Measurements from ENCODE around the gene SNCG.
"Not testable (repeated sequence)": the region's sequence is repeated elsewhere in the genome, so short reads cannot be mapped to it uniquely, and the experiment has no call there.

SNCG gene

DNA sequence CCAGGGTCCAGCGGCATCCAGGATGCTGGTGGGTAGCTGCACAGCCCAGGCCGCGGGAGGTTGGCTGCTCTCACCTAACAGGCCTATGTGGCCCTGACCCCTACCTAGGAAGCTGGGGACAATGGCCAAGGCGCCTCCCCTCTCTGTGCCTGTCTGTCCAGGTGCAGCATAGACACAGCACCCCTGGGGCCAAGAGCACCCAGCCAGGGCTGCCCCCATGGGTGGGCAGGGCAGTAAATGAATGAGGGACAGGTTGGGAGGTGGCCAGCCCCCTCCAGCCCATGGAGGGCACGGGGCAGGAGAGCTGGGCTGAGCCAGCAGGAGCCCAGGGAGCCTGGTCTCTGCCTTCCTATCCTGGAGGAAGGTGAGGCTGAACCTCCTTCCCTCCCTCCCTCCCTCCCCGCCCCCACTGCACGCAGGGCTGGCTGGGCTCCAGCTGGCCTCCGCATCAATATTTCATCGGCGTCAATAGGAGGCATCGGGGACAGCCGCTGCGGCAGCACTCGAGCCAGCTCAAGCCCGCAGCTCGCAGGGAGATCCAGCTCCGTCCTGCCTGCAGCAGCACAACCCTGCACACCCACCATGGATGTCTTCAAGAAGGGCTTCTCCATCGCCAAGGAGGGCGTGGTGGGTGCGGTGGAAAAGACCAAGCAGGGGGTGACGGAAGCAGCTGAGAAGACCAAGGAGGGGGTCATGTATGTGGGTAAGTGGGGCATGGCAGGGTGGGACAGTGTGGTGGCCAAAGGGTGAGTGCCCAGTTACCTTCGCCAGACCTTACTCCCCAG is at the start of gene SNCG:
Gene SNCG, plus strand, starts transcription at position 484 of the 785 bp plus-strand sequence. Its CDS starts 99 bp downstream, at position 583.
- DNase-seq, result no peak

DNA sequence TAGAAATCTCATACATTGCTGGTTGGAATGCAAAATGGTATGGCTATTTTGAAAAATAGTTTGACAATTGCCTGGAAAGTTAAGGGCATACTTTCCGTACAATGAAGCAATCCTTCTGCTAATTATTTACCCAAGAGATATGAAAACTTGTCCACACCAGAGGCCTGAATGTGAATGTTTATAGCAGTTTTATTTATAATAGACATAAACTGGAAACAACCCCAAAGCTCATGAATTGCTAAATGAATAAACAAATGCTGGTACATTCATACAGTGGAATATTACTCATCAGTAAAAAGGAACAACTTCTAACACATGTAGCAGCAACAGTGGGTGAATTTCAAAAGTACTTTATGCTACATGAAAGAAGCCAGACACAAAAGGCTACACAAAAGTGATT is 43.7 kb upstream of the SNCG start:
- DNase-seq, result no peak

DNA sequence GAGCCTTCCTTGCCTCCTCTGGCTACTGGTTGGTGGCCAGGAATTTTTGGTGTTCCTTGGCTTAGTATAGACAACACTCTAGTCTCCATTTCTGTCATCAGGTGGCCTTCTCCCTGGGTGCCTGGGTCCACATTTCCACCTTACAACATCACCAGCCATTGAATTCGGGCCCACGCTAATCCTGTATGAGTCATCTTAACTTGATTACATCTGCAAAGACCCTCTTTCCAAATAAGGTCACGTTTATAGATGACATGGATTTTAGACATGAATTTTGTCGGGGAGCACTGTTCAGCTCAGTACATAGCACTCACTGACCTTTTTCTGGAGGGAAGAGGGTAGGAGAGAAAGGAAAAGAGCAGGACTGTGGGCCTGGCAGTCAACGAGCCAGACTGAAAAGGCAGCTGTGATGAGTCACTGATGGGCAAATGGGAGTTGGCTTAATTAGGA is 40.4 kb upstream of the SNCG start:
- no peak for DNase-seq

DNA sequence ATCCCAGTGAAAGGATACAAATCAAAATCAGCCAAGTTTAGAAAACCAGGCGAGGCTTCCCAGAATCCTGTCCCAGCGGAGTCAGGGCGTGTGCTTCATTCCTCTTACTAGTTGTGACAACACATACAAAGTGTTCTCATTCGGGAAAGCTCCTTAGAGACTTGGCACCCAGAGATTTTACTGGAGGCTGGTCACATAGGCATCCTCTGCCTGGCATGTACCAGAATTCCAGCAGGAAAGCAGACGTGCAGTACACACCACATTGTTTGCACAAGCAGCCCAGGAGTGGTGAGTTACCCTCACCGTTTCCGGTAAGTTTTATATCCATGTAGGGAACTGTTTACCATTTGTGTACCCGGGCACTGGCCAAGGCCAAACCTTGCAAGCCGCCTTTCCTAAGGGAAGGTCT is 35.8 kb upstream of the SNCG start:
- DNase-seq, result no peak

DNA sequence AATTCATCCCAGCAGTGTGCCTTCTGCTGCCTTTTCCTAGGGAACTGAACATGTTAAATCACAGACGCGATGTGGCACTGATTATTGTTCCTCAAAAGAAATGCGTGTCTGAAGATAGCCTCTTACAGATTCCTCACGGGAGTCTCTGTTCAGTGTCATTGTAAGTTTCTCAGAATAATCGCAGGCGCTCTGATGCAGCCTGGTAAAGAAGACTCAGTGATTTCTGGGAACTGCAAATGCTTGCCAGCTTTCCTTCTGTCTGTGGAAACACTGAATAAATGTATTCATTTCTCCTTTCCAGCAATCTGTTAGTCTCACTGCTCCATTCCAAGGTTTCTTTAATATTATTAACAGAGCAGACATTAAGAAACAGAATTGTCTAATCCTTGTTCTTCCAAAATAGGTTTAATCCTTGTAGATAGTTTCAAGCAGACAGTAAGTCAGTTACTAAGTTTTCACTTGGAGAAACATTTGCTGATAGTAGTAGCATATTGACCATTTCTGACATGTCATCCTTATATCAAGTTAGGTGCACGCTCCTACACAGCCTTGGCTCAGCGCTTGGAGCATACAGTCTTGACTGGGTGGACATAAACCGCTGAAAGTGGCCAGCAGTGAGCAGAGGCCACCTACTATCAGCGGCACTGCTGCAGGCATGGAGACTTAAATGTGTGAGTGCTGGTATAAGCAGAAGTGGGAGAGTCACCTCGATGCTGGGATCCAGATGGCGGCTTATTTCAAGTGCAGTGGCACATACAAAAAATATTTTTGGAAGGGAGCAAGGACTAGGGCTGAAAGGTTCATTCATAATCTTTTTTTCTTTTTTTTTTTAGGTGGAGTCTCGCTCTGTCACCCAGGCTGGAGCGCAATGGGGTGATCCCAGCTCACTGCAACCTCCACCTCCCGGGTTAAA is 28.7 kb upstream of the SNCG start:
- DNase-seq, result no peak

DNA sequence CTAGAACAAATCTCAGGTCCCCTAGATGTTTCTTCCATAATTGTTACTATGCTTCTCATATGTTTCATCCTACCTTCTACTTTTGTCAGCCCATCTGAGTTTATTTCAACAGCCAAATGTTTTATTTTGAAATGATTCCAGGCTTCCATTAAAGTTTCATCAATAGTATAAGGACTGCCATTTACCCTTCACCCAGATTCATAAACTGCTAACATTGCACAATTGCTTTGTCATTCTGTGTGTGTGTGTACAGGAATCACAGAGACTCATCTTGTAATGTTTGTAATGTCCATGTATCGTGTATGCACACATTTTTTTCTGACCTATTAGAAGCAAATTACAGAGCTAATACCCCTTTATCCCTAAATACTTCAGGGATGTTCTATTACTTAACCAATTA is 26.5 kb upstream of the SNCG start:
- no peak for DNase-seq

DNA sequence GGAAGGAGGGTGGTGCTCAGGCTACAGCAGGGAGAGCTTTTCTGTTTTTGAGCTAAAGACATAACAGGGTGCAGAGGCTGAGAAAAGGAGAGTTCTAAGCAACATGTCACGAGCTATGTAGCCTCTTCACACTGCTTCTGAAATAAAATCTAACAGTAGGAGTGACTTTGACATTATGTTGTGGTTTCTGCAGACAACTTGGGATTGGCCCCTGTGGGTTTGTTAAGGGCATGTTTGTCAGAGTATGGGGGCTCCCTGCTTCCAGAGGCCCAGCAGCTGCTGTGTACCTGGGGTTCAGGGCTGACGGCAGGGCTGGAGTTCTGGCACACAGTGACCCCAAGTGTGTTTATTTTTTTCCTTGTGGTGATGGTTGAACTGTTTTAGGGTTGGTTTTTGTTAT is 25.7 kb upstream of the SNCG start:
- DNase-seq, result no peak

DNA sequence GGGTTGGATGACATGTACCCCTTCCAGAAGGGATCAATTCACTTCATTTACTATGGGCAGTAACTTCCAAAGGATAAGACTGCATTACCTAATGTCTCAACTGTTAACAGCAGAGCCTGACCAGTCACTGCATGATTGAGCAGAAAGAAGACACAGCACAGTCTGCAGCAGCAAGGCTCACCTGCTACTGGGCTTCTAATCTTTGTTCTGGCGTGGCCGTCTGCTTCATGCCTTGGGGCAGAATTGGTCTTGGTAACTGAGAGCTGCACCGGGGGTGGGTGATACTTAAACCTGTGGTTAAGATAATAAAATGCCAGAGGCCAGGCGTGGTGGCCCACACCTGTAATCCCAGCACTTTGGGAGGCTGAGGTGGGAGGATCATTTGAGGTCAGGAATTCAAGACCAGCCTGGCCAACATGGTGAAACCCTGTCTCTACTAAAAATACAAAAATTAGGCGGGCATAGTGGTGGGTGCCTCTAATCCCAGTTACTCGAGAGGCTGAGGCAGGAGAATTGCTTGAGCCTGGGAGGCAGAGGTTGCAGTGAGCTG is 24.2 kb upstream of the SNCG start:
- not testable (repeated sequence) for DNase-seq

DNA sequence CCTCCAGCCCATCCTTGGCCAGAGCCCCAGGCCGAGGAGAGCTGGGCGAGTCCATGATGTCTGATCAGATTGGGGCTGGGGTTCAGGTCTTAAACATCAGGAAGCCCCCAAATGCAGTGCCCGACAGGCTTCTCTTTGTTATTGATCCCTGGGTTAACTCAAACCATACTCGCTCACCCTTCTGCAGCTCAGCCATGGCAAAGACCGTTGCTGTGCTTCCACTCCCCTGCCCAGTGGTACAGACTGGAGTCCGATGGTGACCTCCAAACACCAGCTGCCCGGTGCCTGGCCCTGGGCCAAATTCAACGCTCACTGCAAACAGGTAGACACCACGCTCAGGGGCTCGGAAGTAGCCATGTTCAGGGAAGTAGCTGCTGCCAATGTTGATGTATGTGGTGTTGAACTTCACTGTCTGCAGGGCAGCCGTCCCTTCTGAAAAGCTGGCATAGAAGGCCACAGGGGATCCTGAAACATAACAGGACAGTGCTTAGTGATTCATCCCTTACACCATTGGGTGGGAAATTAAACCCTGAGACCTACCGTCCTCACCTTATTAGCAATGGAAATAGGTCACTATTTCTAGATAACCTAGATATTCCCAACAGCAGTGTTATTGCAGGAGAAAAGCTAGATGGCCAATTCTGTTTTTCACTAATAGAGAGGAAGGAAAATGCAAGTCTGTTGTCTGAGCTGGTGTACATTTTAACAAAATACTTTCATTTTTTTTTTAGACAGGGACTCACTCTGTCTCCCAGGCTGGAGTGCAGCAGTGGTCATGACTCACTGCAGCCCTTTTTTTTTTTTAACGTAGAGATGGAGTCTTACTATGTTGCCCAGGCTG is 21.5 kb upstream of the SNCG start:
- DNase-seq, result no peak

DNA sequence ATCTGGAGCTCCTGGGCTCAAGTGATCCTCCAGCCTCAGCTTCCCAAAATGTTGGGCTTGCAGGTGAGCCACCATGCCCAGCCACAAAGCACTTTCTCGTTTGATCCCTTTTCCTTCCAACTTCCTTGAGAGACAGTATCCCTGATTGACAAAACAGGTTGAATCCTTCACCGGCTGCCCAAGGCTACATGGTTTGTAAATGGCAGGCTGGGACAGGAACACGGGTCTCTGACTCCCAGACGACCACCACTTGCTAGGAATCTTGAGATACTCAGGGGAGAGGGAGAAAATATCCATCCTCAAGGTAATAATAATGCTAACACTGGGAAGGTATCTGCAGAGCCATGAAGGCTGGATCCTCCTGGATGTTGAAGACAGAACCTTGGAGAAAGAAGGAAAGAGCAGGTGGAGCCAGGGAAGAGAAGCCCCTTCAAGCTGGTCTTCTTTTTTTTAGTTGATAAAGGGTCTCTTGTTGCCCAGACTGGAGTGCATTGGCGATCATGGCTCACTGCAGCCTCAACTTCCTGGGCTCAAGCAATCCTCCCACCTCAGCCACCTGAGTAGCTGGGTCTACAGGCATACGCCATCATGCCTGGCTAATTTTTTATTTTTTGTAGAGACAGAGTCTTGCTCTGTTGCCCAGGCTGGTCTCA is 20.8 kb upstream of the SNCG start:
- no peak for DNase-seq

DNA sequence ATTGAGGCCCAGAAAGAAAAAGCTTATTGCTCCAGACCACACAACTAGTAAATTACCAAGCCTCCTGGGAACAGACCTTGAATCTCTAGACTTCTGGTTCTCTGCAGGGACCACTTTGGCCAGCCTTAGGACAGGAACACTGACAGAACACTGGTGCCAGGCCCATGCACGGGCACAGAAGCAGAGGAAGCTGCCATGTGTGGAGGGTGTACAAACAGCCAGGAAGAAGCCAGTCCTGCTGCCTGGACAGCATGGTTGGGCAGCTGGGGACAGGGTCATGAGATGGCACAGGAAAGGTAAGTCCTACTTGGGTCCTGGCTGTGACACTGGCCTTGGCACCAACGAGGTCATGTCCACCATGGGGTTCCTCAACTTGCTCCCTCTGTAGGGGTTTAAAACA is 20.1 kb upstream of the SNCG start:
- DNase-seq, result no peak

DNA sequence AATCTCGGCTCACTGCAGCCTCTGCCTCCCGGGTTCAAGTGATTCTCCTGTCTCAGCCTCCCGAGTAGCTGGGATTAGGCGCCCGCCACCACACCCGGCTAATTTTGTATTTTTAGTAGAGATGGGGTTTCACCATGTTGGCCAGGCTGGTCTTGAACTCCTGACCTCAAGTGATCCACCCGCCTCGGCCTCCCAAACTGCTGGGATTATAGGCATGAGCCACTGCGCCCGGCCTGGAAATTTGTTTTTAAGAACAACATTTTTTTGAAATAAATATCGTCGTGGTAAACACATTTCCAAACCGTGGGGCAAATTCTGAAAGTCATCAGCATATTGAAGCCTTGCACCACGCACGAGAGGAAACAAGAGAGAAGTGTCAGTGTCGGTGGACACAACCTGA is 18.3 kb upstream of the SNCG start:
- DNase-seq, result not testable (repeated sequence)

DNA sequence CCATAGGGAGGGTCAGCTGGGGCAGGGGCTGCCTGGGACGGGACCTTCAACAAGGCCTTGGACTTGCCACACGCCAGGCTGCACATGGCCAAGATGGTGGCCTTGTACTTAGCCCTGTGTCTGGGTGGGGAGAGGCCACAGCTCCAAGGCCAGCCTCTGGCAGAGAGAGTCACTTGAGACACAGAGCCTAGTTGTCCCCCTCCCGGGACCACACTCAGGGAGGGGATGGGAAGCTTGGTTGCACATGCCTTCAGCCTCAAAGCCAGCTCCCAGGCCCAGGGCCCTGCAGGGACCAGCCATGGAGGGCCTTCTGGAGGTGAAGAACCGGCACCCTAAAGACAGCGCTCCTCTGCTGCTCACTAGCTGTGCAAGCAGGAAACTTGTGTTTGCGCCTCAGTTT is 17.7 kb upstream of the SNCG start:
- DNase-seq, result no peak

DNA sequence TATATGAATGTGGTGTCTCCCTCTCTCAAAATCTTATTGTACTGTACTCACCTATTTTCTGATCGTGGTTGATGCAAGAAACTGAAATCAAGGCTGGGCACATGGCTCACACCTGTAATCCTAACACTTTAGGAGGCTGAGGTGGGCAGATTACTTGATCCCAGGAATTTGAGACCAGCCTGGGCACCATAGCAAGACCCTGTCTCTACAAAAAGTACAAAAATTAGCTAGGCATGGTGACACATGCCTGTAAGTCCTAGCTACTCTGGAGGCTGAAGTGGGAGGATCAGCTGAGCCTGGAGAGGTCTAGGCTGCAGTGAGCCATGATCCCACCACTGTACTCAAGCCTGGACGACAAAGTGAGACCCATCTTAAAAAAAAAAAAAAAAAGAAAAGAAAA is 17.0 kb upstream of the SNCG start:
- DNase-seq, result no peak

DNA sequence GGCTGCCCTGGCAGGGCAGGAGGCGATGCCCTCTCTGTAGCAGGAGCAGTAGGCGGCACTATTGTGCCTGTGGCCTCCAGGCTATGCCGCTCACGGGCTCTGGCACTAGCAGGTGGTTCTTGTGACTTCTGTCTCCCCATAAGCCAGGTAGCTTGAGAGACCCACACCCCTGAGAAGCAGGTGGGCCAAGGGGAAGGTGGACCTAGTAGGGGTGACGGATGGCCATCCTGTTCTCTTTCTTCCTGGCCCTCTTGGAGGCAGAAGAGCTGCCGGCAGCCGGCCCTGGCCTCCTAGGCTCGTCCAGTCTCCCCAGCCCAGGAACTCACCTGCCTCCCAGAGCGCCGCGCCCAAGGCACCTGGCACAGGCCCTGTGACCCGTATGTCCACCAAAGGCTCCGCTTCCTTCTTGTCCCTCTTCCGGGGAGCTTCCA is 16.4 kb upstream of the SNCG start:
- DNase-seq, result no peak

DNA sequence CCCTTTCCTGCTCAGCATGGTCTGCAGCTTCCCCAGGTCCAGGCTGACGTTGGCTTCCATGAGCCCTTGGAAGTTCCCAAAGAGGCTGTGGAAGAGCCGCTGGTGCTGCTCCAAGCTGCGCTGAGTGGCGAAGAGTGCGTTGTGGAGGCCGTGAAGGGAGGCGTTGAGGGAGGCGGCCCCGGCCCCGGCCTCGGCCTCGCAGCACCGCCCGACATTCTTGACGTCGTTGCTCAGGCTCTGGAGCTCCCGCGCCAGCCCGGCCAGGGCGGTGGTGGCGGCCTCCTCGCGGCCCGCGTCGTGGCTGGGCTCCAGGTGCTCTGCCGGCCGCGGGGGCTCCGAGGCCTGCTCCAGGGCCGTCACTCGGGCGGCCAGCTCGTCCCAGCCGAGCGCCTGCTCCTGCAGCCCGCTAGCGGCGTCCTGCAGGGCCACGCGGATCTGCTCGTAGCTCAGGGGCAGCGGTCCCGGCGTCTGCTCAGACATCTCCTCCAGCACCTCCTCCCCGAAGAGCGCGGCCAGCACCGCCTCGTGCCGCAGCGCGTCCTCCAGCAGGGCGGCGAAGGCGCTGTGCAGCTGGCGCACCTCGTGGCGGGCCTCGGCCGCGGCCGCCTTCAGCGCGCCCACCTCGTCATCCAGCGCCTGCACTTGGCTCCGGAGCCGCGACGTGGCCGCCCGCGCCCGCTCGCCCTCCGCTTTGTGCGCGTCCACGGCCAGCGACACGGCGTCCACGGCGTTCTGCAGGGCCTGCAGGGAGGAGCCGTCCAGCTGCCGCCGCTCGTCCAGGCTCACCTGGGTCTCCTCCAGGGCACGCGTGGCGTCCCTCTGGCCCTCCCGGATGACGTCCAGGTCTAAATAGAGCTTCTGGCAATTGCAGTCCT is 15.7 kb upstream of the SNCG start:
- no peak for DNase-seq

DNA sequence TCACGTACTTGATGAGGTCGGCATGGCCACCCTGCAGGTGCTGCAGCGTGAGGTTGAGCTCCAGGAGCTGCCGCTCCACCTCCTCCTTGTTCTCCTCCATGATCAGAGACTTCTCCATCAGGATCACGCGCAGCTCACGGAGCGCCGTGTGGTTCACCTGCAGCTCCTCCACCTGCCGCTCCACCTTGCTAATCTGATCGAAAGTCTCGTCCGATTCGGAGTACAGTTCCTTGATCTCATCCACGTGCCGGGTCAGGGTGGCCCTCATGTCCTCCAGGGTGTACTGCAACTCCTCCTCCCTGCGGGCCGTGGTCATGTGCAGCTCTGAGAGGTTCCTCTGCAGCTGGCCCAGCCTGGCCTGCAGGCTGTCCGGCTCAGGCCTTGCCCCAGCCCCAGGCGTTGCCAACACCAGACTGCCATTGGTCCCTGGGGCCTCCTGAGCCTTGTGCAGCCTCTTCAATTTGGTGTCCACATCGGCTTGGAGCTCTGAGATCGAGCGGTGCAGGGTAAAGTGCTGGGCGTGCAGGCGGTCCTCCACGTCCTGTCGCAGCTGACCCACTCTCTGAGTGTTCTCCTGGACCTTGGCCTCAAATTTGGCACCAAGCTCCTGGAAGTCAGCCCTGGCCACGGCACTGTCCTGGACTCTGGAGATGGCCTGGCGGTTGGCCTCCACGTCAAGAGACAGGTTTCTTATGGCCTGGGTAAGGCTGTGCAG is 14.9 kb upstream of the SNCG start:
- DNase-seq, result no peak

DNA sequence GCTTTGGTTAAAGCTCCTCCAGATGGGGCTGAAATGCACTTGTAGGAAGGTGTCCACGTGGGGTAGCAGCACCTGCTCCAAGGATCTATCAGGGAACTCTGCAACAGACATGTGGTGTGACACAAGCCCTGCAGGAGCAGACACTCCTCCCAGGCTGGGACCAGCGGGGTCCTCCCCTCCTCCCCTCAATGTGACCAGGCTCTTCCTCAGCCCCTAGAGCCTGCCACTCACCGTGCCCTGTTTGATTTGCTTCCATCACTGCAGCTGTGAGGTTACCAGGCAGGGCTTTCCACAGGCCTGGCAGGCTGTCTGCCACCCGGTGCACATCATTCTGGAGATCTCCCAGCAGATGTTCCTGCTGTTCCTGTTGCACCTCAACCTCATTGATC is 14.4 kb upstream of the SNCG start:
- no peak for DNase-seq

DNA sequence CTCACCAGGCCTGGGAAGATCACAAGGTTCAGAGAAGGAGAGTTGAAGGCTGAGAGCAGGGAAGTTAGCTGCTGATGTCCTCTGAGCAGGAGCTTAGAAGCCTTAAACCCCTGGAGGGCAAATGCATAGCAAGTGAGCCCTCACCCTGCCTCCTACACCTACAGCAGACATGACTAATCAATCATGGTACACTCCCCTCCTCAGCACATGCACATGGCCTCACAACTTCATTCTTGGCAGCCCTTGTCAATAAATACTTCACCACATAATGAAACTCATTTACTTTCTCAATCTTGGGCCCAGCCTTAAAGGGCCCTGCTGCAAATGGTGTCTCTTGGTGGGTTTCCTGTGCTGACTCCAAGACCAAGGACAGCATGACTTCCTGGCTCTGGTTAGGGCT is 13.9 kb upstream of the SNCG start:
- no peak for DNase-seq

DNA sequence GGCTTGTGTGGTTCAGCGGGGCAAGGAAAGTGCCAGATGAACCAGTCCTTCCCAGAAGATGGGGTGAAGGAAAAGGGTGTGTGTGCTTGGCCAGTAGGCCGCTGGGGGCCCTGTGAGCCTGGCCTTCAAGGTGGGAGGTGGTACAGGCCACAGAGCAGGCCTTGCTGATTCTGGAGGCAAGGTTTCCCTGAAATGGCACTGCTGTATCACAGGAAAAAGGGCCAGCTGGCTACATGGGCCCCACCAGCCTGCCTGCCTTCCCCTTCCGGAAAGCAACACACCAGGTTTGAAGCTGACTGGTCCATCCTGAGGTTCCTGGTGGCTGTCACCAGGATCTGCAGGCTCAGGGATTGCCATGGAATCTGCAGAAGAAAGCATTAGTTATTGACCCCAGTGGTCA is 13.5 kb upstream of the SNCG start:
- DNase-seq, result no peak

Measured in NCI-H1092 (cell line).